Nephron progenitor cell (in vitro differentiated cells): ENCODE data around the gene SCN4A.
"Not testable (repeated sequence)": the region's sequence is repeated elsewhere in the genome, so short reads cannot be mapped to it uniquely, and the experiment has no call there.

Source experiments
- DNase-seq: peaks from one replicate; pipeline ENCODE4 v3.0.0; 2021
- H3K27ac Mint-ChIP-seq: 2 replicates; pipeline ENCODE4 v1.8.0; 2021; ENCODE audit warnings: mild to moderate bottlenecking, moderate library complexity, mixed read lengths
- H3K27me3 Mint-ChIP-seq: 2 replicates; pipeline ENCODE4 v1.8.0; 2021; ENCODE audit warnings: mild to moderate bottlenecking, low read depth, mixed read lengths; ENCODE audit not compliant: poor library complexity
- H3K36me3 Mint-ChIP-seq: 2 replicates; pipeline ENCODE4 v1.8.0; 2021; ENCODE audit warnings: low read depth, mixed read lengths
- H3K4me1 Mint-ChIP-seq: 2 replicates; pipeline ENCODE4 v1.8.0; 2021; ENCODE audit warnings: mixed read lengths
- H3K4me3 Mint-ChIP-seq: 2 replicates; pipeline ENCODE4 v1.8.0; 2021; ENCODE audit warnings: mild to moderate bottlenecking, moderate library complexity, mixed read lengths
- H3K9me3 Mint-ChIP-seq: 2 replicates; pipeline ENCODE4 v1.8.0; 2021; ENCODE audit warnings: mild to moderate bottlenecking, moderate library complexity, mixed read lengths
- CTCF ChIP-seq: fragments of 200-600 bp; sonication (generic); IDR thresholded peaks from 2 replicates; pipeline ENCODE4 v1.5.0; 2021; ENCODE audit warnings: antibody characterized with exemption

SCN4A gene

GRCh38 chr17:63894821-63895220 lies 77.9 kb downstream of the SCN4A start:
- H3K4me3 Mint-ChIP-seq, DNase-seq, H3K27ac Mint-ChIP-seq, H3K9me3 Mint-ChIP-seq, H3K36me3 Mint-ChIP-seq: not testable (repeated sequence)
- Mint-ChIP-seq H3K27me3 (peaks cover 29% of the 10 kb centered on the region), H3K4me1 (peaks cover 10% of the 10 kb centered on the region)

DNA sequence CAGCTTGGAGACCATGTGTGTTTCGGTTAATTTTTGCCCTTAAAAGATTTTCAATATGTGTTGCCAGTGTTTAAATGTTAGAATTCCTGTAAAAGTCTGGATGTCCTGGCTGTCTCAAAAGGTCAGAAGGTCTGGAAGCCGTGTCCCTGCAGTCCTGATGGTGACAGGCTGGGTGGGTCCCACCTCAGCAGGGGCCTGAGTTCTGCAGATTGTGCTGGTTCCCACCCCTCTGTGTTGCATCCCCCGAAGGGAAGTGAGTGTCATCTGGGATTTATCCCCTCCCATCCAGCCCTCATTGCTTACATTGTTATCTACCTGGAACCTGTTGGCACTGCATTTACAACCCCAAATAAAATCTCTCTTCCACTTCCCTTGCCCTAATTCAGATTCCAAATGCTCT lies 78.7 kb downstream of the SCN4A start:
- DNase-seq, H3K36me3 Mint-ChIP-seq, H3K27ac Mint-ChIP-seq, H3K4me3 Mint-ChIP-seq, H3K9me3 Mint-ChIP-seq: not testable (repeated sequence)
- H3K4me1 Mint-ChIP-seq, result peaks cover 13% of the 10 kb centered on the region
- peaks cover 24% of the 10 kb centered on the region for H3K27me3 Mint-ChIP-seq

DNA sequence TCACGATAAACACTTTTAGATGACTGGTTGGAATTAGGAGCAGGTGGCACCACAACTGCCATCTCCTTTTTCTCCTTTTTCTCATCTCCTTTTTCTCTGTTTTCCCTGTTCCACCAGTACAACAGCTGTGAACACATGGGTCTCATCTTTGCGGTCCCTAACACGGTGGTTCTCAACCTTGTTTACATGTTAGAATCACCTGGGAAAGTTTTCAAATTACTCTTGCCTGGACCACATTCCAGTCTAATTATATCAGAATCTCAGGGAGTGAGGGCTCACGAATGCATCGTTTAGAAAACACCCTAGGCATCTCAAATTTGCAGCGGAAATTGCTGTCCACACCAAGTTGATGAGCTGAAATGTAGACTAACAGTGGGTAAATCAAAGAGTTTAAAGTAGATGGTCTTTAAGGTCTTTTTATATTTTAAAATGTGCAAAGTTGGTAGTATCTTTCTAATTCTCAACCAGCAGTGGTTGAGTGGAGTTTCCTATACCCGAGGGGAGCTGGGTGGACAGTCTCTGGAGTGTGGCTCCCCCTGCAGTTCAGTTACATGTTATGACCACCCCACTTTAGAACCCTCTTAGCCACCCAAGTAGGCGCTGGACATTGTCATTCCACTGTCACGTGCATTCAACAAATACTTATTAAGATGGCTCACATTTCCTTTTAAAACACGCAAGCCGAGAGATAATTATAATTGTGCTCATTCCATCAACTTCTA lies 80.2 kb downstream of the SCN4A start:
- not testable (repeated sequence) for H3K9me3 Mint-ChIP-seq, H3K4me3 Mint-ChIP-seq, H3K27ac Mint-ChIP-seq, H3K36me3 Mint-ChIP-seq
- H3K27me3 Mint-ChIP-seq, result peaks cover 15% of the 10 kb centered on the region
- DNase-seq, result peak; percentile 31
- peak; percentile 43 for TF ChIP-seq CTCF
- H3K4me1 Mint-ChIP-seq, result peaks cover 14% of the 10 kb centered on the region

GRCh38 chr17:63889026-63889848 lies 83.5 kb downstream of the SCN4A start:
- not testable (repeated sequence) for H3K36me3 Mint-ChIP-seq, H3K4me3 Mint-ChIP-seq, H3K27ac Mint-ChIP-seq, H3K4me1 Mint-ChIP-seq, H3K9me3 Mint-ChIP-seq
- DNase-seq, result peak; percentile 41
- TF ChIP-seq CTCF, result peak; percentile 42
- peaks cover 13% of the 10 kb centered on the region for H3K27me3 Mint-ChIP-seq
